NCI-H748 (cell line): ENCODE results near the gene PLA2G15.
A peak's percentile ranks its signal among the peaks of the same experiment; 100 is the strongest.

Experiments used
- DNase-seq: peaks from one replicate; lab custom pipeline; 2025; ENCODE audit not compliant: unreplicated experiment; lab: John Stamatoyannopoulos, UW

The PLA2G15 gene, protein sequence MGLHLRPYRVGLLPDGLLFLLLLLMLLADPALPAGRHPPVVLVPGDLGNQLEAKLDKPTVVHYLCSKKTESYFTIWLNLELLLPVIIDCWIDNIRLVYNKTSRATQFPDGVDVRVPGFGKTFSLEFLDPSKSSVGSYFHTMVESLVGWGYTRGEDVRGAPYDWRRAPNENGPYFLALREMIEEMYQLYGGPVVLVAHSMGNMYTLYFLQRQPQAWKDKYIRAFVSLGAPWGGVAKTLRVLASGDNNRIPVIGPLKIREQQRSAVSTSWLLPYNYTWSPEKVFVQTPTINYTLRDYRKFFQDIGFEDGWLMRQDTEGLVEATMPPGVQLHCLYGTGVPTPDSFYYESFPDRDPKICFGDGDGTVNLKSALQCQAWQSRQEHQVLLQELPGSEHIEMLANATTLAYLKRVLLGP

GRCh38 chr16:68244903-68245853 is at the start of gene PLA2G15:
PLA2G15 (plus strand) TSS chr16:68245373; CDS start chr16:68245427, 54 bp downstream.
- peak; percentile 86 for DNase-seq

DNA sequence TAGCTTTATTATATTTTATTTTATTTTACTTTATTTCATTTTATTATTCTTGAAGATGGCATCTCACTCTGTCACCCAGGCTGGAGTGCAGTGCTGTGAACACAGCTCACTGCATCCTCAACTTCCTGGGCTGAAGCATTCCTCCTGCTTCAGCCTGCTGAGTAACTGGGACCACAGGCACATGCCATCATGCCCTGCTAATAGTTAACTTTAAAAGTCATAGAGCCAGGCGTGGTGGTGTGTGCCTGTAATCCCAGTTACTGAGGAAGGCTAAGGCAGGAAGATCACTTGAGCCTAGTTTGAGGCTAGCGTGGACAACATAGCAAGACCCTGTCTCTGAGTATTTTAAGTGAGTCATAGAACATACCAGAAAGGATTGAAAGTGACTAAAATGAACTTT is 47.9 kb upstream of the PLA2G15 start:
- DNase-seq, result no peak

DNA sequence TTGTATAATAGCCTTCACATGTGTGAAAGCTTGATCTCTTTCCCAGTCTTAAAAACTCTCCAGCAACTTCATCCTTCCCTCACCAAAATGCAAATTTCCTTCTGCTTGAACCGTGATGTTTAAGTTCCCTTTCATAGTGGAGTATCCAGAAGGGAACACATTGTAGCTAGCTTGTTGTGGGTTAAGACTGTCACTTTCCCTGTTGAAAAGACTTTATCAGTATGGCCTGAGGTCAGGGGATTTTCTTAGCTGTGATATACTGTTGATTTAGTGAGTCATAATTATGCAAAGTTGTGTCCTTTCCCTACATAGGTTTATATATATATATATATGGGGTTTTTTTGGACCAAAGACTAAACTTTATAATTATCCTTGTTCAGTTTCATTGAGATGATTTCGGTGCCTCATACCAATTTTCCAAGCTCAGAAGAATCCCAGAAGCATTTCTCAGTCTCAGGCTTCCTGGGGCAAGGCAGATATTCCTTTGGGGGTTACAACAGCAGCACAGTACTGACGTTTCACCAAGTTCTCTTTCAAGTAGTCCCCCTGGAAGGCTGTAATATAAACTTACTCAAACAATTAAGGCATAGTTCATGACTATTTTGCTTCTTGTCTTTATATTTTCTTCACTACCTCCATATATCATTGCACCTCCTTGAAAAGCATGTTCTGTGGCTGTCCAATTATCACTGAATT is 44.9 kb upstream of the PLA2G15 start:
- no peak for DNase-seq

GRCh38 chr16:68202091-68202519 is 43.1 kb upstream of the PLA2G15 start:
- no peak for DNase-seq

- no peak for DNase-seq
Observed at GRCh38 chr16:68206245-68206644, 38.9 kb upstream of the PLA2G15 start.

DNA sequence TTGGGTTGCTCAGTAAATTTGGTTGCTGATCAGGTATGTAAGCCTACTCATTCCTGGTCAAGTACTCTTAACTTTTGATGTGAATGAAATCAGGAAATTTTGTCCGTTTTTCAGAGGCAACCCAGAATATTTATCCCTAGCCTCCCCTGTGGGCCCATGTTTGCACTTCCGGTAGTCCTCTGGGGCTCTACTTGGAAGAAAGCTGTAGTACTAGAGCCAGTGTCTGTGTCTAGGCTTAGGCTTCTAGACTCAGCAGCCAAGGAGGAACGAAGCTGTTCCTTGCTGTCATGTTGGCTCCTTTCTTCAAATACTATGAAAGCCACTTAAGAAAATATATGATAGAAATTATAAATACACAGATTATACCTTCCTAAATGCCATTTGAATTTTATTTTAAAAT is 30.4 kb upstream of the PLA2G15 start:
- DNase-seq, result no peak

DNA sequence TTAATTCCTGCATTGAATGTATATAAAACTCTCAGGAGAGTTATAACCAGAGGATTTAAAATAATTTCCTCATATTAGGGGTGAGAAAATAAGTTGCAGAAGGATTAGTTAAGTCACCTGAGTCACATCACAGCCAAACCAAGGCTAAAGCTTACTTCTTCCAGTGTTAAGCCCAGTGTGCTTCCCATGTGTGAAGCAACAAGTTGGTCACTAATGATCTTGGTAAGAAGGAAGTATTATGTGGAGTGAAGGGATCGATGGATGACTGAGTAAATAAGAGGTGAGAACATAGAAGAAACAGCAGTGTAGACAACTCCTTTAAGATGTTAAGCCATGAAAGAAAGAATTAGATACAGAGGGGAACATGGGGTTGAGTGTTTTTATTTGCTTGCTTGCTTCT is 29.9 kb upstream of the PLA2G15 start:
- DNase-seq, result no peak

- DNase-seq, result no peak
Observed at GRCh38 chr16:68216240-68216639, 28.9 kb upstream of the PLA2G15 start.

GRCh38 chr16:68217506-68217905 is 27.7 kb upstream of the PLA2G15 start:
- no peak for DNase-seq

GRCh38 chr16:68219725-68220351 is 25.3 kb upstream of the PLA2G15 start:
- no peak for DNase-seq

GRCh38 chr16:68223072-68223471 is 22.1 kb upstream of the PLA2G15 start:
- DNase-seq, result no peak

- DNase-seq, result no peak
Observed at GRCh38 chr16:68226116-68226515, 19.1 kb upstream of the PLA2G15 start.

- DNase-seq, result no peak
Observed at GRCh38 chr16:68227183-68227793, 17.9 kb upstream of the PLA2G15 start.

- no peak for DNase-seq
Observed at GRCh38 chr16:68227850-68228553, 17.2 kb upstream of the PLA2G15 start.

DNA sequence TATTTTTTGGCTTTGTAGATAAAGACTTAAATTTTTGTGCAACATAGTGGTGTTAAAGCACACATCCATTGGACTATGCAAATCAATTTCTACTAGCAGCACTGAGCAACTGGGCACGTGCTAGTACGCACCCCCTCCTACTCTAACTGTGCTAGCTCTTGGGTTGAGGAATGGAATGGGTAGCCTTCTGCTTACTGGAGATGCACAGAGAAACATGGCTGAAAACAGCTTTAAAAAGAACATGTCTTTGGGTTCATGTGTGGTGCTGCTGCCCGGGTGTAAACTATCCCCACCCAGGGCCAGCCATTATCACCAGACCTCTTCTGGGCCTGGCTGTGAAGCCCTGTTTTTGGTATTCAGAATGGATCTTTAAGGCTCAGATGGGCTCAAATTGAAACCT is 16.5 kb upstream of the PLA2G15 start:
- no peak for DNase-seq

- peak; percentile 31 for DNase-seq
Observed at GRCh38 chr16:68229431-68230175, 15.6 kb upstream of the PLA2G15 start.

GRCh38 chr16:68230176-68230571 is 15.0 kb upstream of the PLA2G15 start:
- no peak for DNase-seq

- no peak for DNase-seq
Observed at GRCh38 chr16:68230956-68231355, 14.2 kb upstream of the PLA2G15 start.
